Fibroblast of mammary gland (primary cell): Measurements from ENCODE around the gene ZIM2.

ENCODE experiments used
- DNase-seq: peaks from one replicate; pipeline ENCODE4 v3.0.0-alpha.2; 2010; ENCODE audit warnings: low read depth
- H3K4me3 ChIP-seq: 2 replicates; pipeline ENCODE4 v1.5.1; 2011; ENCODE audit warnings: low read depth, mild to moderate bottlenecking, low read length, moderate library complexity; ENCODE audit not compliant: control insufficient read depth
- TF ChIP-seq, protein P1 (sequence below): conservative IDR thresholded peaks from 2 replicates; pipeline ENCODE4 v1.5.1; 2011; ENCODE audit warnings: low read depth, low read length, inconsistent platforms; ENCODE audit not compliant: control insufficient read depth, insufficient read depth

Gene ZIM2

DNA sequence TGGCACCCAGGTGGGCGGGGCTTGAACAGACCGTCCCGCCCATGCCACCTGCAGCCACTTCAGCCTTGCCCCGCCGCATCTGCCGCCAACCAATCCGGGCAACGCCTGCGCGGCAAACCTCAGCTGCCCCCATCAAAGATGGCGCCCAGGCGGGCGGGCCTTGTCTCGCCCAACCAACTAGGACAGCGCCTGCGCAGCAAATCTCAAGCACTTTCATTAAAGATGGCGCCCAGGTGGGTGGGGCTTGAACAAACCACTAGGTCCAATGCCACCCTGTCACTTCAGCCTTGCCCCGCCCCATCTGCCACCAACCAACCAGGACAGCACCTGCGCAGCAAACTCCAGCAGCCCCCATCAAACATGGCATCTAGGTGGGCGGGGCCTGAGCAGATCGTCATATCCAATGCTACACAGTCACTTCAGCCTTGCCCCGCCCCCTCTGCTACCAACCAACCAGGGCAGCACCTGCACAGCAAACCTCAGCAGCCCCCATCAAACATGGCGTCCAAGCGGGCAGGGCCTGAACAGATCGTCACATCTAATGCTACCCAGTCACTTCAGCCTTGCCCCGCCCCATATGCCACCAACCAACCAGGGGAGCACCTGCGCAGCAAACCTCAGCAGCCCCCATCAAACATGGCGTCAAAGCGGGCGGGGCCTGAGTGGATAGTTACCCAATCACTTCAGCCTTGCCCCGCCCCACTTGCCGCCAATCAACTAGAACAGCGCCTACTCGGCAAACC lies 1.4 kb downstream of the ZIM2 start:
- H3K4me3 ChIP-seq: peak overlapping the region; percentile 40
- peak; percentile 89 for DNase-seq
- TF ChIP-seq, protein P1, sequence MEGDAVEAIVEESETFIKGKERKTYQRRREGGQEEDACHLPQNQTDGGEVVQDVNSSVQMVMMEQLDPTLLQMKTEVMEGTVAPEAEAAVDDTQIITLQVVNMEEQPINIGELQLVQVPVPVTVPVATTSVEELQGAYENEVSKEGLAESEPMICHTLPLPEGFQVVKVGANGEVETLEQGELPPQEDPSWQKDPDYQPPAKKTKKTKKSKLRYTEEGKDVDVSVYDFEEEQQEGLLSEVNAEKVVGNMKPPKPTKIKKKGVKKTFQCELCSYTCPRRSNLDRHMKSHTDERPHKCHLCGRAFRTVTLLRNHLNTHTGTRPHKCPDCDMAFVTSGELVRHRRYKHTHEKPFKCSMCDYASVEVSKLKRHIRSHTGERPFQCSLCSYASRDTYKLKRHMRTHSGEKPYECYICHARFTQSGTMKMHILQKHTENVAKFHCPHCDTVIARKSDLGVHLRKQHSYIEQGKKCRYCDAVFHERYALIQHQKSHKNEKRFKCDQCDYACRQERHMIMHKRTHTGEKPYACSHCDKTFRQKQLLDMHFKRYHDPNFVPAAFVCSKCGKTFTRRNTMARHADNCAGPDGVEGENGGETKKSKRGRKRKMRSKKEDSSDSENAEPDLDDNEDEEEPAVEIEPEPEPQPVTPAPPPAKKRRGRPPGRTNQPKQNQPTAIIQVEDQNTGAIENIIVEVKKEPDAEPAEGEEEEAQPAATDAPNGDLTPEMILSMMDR: no peak

DNA sequence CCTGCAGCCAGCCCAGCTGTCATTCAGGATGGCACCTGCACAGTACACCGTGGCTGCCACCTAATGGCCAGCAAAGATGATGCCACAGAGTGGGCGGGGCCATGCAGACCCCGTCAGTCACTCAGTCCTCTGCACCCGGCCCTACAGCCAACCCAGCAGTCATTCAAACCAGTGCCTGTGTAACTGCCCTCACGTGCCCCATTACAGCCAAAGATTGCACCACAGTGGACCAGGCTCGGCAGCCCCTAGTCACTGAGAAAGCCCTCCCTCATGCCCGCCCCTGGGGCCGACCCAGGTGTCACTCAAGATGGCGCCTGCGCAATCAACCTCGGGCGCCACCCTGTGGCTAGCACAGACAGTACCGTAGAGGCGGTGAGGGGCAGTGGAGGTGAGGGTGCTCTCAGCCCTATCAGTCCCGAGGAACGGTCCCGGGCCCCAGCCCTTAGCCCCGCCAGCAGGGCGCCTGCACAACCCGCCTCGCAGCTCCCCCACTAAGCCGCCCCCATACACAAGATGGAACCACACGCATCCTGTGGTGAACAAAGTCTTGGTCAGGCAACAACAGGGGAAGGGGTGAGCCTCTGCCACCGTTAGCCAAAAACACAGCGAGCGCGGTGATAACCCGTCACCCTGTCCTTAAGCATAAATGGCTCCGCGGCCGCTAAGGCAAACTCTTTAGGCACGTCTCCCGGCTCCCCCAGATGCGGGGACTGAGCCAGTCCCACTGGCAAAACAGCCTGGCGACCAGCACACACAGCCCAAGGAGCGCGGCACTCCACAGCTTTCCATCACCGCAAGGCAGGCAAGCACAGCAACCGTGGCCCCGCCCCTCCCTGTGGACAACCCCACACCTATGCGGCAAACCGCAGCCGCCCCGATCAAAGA lies 2.3 kb downstream of the ZIM2 start:
- peak; percentile 39 for DNase-seq
- TF ChIP-seq, protein P1: peak; percentile 23
- H3K4me3 ChIP-seq: peak overlapping the region; percentile 40

- TF ChIP-seq, protein P1: peak; percentile 23
- peak overlapping the region; percentile 40 for H3K4me3 ChIP-seq
- peak; percentile 45 for DNase-seq
These were observed 3.0 kb downstream of the ZIM2 start for GRCh38 chr19:56837492-56838023.

DNA sequence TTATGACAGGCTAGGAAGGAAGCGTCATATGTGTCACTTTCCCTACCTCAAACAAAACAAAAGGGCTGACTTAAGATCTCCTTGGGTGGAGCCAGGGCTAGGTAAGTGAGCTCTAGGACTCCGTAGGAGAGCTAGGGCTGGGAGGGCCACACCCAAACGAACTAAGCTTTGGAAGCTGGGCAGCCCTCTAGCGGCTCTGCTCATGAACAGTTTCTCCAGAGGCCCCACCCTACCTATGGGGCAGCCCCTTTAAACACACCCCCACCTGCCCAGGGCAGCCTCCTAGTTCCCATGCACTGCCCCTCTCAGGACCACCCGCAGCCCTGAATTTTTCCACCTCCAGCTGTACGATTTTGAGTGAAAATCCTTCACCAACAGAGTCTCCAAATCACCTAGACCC lies 3.5 kb downstream of the ZIM2 start:
- TF ChIP-seq, protein P1: no peak
- DNase-seq: no peak
- H3K4me3 ChIP-seq: no peak overlapping the region

GRCh38 chr19:56836059-56836458 lies 4.5 kb downstream of the ZIM2 start:
- no peak overlapping the region for H3K4me3 ChIP-seq
- DNase-seq: no peak
- TF ChIP-seq, protein P1: no peak

DNA sequence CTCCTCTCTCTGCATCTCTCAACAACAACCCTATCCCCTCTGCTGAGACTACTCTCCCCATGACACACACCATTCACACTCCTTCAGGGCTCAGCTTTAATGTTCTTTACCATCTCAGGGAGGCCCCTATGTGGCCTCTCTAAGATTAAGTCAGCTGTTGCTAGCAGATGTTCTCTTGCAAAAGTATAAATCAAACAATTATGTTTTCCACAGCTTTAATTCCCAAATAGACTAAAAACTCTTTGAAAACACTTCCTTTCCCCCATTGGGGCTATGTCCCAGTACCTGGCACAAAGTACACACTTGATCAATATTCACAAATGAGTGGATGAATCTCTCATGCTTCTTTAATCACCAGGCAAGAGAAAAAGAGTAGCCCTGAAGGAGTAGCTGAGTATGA lies 5.1 kb downstream of the ZIM2 start:
- TF ChIP-seq, protein P1: no peak
- DNase-seq: no peak
- no peak overlapping the region for H3K4me3 ChIP-seq
